M059J (cell line): ENCODE measurements around the gene PPP1R12B. TPM values are rescaled to one million over a fixed set of nuclear protein-coding genes. Genes with fewer than 3 reads are reported as not detected.
"Not testable (repeated sequence)": the region's sequence is repeated elsewhere in the genome, so short reads cannot be mapped to it uniquely, and the experiment has no call there.

ENCODE experiments used
- DNase-seq: peaks from one replicate; pipeline ENCODE4 v3.0.0-alpha.2; 2012; ENCODE audit warnings: low read depth
- total RNA-seq: library from RNA; depleted of rRNA; stranded (reverse); fragments of >200 nt; shearing (Covaris generic); gene quantifications from 2 replicates; pipeline ENCODE4 v1.2.3, GENCODE V29; 2014

Gene PPP1R12B
- total RNA-seq, 1 experiment from 2014 or later: 9.3 TPM

DNA sequence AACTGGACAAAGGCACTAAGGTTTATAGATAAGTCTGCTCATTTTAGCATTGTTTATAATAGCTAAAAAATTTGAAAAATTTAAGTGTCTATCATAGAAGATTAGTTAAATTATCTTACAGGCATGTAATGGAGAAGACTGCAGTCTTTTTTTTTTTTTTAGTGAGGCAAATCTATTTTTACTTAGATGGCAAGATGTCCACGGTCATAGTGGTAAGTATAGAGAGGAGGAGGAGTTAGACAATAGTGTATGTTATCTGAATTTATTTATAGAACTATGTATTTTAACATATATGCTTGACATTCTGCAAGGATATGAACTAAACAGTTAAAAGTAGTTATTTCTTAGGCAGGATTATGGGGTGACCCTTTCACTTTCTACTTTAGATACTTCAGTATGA lies 212.7 kb downstream of the PPP1R12B start:
- DNase-seq: no peak

DNA sequence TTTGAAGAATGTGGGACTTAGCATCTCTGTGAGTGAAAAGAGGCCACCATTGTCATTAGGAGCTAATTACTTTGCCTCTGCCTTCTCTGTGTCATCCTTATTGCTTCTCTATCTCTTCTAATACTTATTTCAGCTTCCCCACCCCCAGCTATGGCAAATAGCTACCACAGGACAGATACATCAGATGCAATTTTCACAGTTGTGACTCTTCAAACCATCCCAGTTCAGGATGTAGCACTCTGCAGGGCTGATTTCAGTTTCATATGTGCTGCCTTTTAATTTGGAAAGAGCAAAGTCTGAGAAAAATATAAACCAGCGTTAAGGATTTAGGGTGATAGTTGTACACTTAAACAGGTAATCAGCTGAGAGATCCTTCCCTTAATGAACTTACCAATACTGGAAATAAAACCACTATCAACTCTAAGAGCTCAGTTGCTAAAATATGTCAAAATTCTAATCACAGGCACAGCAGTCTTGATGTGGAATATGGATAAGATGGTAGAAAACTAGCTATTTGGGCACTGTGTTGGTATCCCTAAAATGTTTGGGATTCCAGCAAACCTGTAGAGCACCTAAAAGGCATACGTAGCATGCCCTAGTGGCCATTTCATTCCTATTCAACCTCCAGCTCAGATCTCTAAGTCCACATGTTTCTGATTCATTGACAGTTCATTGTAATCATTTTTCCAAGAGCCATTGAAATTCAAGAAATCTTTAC lies 213.4 kb downstream of the PPP1R12B start:
- no peak for DNase-seq

DNA sequence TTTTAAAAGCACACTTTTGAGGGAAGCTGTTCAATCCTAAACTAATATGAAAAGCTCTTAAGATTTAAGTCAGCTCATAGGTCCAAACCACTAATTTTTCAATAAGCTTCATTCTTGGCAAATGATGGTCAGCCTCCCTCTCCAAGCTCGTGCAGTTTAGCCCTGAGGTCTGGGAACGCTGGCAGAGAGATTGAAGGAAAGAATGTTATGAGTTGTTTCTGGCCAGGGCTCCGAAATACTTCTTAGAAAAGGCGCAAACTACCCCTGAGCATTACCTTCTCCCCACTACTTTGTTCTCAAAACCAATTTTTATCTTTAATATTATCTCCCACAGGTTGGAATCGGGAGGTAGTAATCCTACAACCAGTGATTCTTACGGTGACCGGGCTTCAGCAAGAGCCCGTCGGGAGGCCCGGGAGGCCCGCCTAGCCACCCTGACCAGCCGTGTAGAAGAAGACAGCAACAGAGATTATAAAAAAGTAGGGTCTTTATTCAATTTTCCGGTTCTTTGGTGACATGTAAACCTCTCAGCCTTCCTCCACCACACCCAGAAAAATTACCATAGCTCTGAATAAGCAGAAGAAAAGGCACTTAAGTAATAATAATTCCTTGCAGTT lies 214.1 kb downstream of the PPP1R12B start:
- no peak for DNase-seq

DNA sequence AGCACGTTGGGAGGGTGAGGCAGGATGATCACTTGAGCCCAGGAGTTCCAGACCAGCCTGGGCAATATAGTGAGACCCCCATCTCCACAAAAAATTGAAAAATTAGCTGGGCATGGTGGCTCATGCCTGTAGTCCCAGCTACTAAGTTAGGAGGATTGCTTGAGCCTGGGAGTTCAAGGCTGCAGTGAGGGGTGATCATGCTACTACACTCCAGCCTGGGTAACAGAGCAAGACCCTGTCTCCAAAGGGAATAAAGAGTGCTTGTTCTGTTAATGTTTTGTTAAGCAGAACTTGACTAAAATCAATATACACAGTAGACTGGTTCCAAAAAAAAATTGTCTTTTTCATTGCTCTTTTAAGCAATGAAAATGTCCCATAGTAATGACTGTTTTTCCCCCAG lies 215.3 kb downstream of the PPP1R12B start:
- no peak for DNase-seq

DNA sequence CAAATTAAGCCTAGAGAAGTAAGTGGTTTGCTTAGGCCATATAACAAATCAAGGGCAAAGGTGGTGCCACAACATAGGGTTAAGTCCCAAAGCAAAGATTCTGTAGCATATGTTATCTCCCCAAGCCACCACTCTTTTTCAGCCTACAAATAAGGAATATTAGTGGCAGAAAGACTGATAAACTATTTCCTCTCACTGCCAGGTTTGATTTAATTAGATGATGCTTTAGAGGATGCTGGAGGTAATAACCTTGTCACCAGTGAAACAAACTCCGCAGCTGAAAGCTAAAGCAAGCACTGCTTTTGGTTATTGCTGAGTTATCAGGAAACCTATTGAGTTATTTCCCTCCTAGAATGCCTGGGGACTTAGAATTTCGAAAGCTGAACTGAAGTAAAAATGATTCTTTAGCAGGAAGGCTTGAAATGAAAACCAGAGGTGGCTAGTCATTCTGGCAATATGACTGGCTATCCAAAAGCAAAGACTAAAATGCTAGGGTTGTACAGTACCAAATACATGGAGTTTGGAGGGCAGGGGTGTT lies 216.5 kb downstream of the PPP1R12B start:
- no peak for DNase-seq

DNA sequence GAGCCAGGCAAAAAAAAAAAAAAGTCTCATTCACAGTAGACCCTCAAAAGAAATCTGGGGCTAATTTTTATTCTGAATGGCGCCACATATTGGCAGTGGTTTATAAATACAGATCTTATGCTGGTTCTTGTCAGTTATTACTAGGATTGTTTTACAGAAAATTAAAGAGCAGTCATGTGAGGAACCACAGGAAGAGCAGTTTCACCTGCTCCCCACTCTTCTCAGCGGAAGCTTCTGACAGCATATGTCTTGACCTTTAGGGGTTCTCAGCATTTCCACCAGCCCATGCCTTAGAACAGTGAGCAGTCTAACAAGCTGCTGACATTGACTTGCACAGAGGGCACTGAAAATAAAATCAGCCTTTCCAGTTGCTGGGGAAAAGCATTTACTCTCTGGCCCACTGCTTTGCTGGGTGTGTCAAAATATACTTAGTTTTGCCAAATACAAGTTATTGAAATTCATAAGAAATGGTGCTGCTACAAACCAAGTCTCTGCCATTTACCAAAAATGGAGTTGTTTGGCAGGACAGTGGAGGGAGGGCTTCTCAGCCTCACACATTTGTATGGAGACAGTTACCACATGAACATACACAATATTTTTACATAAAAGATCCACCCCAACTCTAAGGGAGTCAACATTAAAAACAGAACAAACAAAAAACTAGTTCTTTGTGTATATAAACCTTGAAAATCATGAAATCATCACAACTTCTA lies 217.5 kb downstream of the PPP1R12B start:
- no peak for DNase-seq

DNA sequence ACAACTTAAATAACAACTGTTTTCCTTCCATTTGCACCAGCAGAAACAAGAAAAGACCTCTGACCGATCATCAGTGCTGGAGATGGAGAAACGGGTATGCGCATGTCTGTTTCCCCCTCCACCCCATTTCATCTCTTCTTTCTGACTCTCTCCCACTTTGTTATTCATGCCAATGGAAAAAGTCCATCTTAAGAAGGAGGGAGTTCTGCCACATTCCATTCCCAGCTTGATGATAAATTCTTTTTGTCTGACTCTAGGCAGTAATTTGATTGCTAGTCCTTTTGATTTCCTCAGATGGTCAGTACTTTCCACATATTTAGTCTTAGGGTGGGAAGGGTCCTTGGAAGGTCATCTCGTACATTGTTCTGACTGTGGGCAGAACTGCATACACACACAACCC lies 219.2 kb downstream of the PPP1R12B start:
- peak; percentile 72 for DNase-seq

DNA sequence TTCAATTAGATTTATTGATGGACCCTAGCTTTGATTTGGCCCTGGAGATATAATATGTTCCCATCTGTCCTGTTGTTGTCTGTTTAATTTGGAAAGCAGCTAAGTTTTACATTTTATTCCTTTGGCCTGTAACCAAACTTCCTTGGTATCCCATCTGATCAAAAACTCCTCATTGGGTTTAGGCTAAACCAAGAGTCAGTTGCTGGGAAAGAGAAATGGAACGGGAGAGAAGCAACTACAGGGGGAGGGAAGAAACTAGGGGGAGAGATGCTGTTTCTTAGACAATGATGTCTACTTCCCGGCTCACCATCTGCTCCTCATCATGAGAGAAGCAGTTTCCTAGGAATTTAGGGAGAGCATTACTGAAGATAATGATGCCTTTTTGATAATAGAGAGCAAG lies 219.9 kb downstream of the PPP1R12B start:
- DNase-seq: no peak

DNA sequence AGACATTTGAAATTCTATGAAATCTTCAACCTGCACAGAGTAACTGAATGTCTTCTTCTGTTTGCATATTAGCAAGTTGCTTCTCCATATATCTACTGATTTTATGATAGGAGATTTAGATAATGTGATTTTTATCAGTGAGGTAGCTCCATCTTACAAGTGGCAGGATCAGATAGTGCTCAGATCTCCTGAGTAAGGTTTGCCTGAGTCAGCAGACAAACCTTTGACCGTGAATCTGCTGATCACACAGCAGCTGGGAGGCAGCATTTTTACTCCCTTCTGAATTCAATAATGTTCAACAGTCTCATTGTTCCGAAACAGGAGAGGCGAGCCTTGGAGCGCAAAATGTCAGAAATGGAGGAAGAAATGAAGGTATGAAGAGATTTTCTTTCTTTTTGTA lies 220.3 kb downstream of the PPP1R12B start:
- no peak for DNase-seq

DNA sequence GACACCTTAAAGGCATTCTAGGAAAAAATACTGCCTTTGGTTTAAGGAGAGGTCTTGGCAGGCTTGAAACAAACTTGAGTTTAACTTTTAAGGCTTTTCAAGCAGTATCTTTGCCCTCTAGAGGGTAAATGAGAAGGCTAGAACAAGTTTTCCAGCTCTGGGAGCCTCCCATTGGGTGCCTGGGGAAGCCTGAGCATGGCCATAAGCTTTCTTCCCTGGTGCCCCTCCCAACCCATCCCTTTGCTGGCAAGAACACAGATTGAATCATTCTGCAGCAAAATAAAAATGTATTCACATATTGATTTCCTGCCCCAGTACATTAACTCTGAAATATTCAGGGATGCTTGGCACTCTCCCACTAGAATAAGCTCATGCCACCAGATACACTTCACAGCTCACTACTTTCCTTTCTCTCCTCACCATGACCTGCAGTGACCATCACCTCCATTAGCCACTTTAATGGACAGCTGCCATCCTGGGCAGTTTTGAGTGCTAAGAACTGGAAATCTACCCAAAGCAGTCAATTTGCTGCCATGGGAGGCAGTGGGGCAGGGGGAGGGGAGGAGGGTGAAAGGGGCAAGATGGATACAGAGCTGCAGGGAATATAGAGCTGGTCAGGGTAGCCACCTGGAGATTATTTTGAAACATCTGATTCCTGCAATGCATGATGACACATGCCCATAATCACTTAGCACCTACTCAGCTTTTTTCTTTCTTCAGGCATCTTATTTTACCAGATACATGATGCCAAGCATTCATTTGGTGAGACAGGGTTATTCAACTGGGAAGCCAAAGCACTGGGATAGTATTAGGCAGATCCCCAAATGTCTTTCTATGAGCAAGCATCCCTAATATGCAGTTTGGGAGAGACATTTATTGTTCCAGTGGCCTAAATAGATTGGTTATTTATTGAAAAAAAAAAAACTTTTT lies 221.2 kb downstream of the PPP1R12B start:
- DNase-seq: no peak

DNA sequence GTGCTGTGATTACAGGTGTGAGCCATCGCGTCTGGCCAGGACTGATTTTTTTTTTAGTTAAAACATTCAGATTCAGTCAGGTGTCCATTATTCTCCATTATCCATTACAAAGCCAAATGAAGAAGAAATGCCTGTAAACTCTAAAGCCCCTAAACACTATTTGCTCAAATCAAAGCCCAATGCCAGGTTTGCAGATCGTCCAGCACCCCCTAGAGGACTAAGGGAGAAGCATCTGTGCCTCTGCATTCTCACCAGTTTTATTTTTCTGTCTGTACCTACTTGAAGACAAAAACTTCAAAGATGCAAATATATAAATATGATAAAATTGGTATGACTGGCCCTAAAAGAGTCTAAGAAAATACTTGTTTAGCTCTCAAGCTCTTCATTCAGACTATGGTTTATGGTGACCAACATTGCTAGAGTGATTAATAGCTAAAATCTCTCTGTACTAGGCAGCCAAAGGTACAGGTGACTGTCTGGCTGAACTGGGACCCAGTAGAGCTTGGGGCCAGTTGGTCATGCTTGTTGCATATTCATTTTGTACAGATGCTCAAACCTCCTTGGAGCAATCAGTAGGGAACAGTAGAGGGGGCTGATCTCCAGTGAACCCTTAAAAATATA lies 223.3 kb downstream of the PPP1R12B start:
- DNase-seq: no peak

DNA sequence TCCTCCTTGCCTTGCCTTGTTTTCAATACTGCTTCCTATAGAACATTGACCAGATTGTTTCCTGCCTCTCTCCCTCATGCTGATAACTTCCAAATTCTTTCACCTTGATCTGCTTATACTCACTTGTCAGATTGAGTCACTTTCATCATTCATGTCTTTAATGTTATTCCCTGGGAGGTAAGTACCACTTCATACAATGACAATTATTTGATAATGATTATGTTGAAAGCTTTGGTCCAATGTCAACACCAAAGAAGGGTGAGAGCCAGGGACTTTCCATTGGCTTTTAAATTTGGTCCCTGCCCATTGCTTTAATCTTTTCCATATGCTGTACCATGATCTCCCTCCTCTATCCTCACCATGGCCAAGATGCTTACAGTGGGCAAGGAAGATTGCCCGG lies 224.4 kb downstream of the PPP1R12B start:
- DNase-seq: no peak

DNA sequence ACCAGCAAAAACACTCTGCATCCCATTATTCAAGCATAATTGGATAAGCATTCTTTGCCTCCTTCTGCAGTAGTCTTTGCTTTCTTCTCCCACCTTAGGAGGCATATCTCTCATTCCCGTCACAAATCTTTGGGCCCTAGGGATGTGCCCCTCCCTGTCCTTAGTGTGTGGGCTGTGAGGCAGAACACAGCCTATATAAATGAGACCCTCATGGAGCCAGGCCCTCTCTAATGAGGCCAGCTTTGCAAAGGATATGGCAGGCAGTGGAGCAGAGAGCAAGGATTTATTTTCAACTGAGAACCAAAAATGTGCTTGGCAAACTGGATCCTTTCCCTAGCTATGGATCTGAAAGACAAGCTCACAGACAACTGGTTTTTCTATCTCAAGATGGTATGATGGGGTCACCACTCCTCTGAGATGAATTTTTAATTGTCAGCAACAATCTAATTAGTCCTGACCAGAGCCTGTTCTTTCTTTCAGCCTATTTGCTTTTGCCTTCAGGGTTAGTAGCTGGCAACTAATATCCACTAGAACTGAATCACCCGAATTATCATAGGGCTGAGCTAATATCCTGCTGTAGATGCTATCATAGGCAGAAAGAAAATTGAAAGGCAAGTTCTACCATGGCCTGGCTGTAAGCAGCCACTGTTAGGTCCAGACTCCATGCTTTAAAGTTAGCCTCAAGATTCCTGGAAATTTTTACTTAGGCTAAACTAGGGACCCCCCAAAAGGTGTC lies 227.6 kb downstream of the PPP1R12B start:
- peak; percentile 80 for DNase-seq

DNA sequence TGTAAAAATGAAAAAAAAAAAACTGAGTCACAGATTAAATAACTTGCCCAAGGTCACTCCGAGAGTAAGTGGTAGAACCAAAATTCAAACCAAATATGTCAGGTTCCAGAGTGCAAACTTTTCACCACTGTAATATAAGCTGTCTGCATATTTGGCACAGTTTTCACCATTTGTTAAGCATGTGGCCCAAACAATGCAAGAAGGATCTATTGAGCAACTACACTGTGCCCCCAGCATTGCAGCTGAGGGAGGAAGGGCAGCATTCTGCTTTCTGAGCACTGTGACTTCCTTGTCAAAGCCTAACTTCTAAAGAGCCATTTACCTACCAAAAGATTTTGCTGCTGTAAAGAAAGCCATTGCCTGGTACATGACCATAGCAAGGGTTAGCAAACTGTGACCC lies 228.3 kb downstream of the PPP1R12B start:
- peak; percentile 81 for DNase-seq

DNA sequence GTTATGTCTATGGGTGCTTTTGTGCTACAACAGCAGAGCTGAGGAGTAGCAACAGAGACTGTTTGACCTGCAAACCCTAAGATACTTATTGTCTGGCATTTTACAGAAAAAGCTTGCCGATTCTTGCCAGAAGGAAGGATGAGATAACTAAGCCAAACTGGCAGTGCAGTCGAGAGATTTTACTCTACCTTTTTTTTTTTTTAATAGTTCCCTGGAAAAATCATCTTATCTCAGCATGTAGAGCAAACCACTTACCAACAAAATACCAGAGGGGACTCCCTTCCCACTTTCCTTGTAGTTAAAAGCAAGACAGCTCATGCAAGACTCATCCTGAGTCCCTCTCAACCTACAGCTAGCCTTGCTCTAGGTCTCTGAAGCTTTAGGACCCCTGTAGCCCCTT lies 228.9 kb downstream of the PPP1R12B start:
- DNase-seq: no peak

DNA sequence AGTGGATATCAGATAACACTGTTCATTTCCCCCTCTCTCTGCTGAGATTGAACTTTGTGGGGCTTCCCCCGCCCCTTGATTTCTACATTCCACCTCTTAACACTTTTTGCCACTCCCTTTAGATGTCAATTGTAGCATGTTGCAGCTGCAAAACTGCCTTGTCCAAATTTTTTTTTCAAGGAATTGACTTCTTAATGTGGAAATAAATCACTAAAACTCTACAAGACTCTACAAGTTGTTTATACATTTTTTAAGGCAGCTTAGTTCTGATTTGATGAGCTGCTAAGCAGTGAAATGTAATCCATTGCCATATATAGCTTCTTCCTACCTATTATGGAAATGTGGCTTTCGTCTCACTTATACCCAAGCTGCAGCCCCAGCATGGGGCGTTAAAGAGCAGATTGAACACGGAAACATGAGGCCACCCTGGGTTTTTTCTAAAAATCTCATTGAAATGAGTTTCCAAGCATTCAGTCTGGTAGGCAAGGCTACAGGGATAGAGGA lies 229.6 kb downstream of the PPP1R12B start:
- no peak for DNase-seq

DNA sequence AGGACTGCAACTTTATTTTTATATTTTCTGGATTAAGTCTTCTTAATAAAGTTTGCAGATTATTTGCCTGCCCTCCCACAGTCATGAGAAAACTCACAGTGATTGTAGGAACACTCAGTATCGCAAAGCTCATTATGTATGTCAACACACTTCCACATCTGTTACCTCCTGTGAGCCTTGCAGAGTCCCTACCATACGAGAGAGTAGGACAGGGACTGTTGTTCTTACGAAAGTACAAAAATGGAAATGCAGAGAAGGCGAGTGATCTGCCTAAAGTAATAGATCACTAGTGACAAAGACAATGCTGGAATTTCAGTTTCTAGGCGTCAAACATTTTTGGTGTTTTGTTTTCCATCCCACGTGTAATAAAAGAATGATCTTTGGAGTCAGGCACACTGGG lies 230.1 kb downstream of the PPP1R12B start:
- no peak for DNase-seq

DNA sequence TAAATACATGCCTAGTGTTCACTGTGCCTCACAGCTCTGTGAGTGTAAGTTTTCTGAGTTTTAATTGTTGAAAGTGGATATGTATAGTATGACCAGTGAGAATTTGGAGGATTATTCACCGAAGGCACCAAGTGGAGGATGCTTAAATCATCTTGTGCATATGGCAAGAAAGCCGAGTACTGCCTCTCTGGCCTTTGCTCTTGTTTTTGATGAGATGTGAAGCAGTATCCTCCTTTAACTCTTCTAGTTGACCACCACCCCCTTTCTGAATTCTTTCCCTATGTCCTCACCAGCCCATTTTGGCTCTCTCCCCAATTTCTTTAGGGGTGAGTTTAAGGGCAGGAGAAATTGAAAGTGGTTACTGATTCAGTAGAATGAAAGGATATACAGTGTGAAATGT lies 231.3 kb downstream of the PPP1R12B start:
- peak; percentile 92 for DNase-seq

DNA sequence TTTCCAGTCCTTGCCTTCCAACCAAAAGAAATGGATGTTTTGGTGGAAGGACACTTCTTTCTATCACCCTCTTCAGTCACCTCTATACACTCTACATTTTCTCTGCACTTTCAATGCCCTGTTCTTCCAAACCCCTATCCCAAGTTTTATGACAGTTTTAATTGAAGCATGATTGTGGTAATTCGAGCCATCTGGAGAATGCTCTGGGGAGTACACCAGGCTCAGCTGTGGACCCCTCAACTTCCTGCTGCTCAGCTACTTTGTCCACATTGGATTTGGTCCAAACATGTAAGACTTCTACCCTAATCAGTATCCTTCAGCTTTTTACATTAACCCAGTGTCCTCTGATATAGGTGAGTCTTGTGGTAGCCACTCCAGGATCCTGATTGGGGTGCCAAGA lies 232.1 kb downstream of the PPP1R12B start:
- no peak for DNase-seq

DNA sequence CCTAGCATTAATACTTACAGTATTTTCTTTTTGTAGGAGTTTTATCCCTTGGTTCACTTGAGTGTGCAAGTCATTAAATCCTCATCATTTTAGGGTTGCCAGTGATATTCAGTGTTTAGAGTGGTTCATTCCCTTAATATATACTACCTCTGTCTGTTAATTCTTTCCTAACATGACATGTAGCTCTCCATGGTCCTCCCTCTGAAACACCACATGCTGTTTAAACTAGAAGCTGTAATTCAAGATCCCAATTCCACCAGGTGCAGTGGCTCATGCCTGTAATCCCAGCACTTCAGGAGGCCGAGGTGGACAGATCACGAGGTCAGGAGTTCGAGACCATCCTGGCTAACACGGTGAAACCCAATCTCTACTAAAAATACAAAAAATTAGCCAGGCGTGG lies 233.9 kb downstream of the PPP1R12B start:
- not testable (repeated sequence) for DNase-seq
